SK-N-SH treated with all-trans-retinoic acid at 6 μM for 48 hours (cell line): ENCODE results near the gene NCSTN.

Experiments
- ATAC-seq: fragments of 200-7000 bp; cut with Tn5 transposase; 3 replicates; pipeline ENCODE4 v1.9.1; 2020; ENCODE audit warnings: mild to moderate bottlenecking, moderate library complexity
- ARNTL ChIP-seq: fragments of 450-650 bp; formaldehyde crosslinking; IDR thresholded peaks from 2 replicates; pipeline ENCODE4 v1.5.0; 2020; ENCODE audit warnings: low read depth, mild to moderate bottlenecking, moderate library complexity, borderline replicate concordance
- BACH2 ChIP-seq: fragments of 250-450 bp; sonication (Bioruptor Pico); IDR thresholded peaks from 2 replicates; pipeline ENCODE4 v1.9.0; 2021; ENCODE audit warnings: mild to moderate bottlenecking, borderline replicate concordance
- CREB5 ChIP-seq: fragments of 250-450 bp; sonication (Bioruptor Pico); IDR thresholded peaks from 2 replicates; pipeline ENCODE4 v1.5.1; 2020; ENCODE audit warnings: low read depth, mild to moderate bottlenecking, moderate library complexity
- CSDC2 ChIP-seq: fragments of 250-450 bp; sonication (Bioruptor Pico); IDR thresholded peaks from 2 replicates; pipeline ENCODE4 v1.5.0; 2020; ENCODE audit warnings: mild to moderate bottlenecking, moderate library complexity
- CSRNP3 ChIP-seq: fragments of 250-450 bp; sonication (Bioruptor Pico); IDR thresholded peaks from 2 replicates; pipeline ENCODE4 v1.5.1; 2021; ENCODE audit warnings: mild to moderate bottlenecking, moderate library complexity
- ESRRG ChIP-seq: fragments of 250-450 bp; sonication (Bioruptor Pico); IDR thresholded peaks from 2 replicates; pipeline ENCODE4 v1.6.1; 2021; ENCODE audit warnings: mild to moderate bottlenecking
- ISL1 ChIP-seq: fragments of 250-450 bp; sonication (Bioruptor Pico); IDR thresholded peaks from 2 replicates; pipeline ENCODE4 v2.1.2; 2022; ENCODE audit warnings: mild to moderate bottlenecking, moderate library complexity
- OSR1 ChIP-seq: fragments of 250-450 bp; sonication (Bioruptor Pico); IDR thresholded peaks from 2 replicates; pipeline ENCODE4 v1.8.0; 2022; ENCODE audit warnings: moderate library complexity, mild to moderate bottlenecking, inconsistent platforms
- PATZ1 ChIP-seq: fragments of 250-450 bp; sonication (Bioruptor Pico); IDR thresholded peaks from 2 replicates; pipeline ENCODE4 v1.8.0; 2020; ENCODE audit warnings: mild to moderate bottlenecking, moderate library complexity, borderline replicate concordance
- POU6F1 ChIP-seq: fragments of 250-450 bp; sonication (Bioruptor Pico); IDR thresholded peaks from 2 replicates; pipeline ENCODE4 v1.8.0; 2021; ENCODE audit warnings: low read depth, mild to moderate bottlenecking, moderate library complexity, borderline replicate concordance
- RARB ChIP-seq: fragments of 250-450 bp; sonication (Bioruptor Pico); IDR thresholded peaks from 2 replicates; pipeline ENCODE4 v1.8.0; 2021; ENCODE audit warnings: mild to moderate bottlenecking, moderate library complexity
- SNAI2 ChIP-seq: fragments of 250-450 bp; sonication (Bioruptor Pico); IDR thresholded peaks from 2 replicates; pipeline ENCODE4 v1.5.0; 2020; ENCODE audit warnings: mild to moderate bottlenecking, moderate library complexity
- TCF4 ChIP-seq: fragments of 250-450 bp; sonication (Bioruptor Pico); IDR thresholded peaks from 2 replicates; pipeline ENCODE4 v1.8.0; 2021; ENCODE audit warnings: mild to moderate bottlenecking, moderate library complexity, borderline replicate concordance
- TOX ChIP-seq: fragments of 250-450 bp; sonication (Bioruptor Pico); IDR thresholded peaks from 2 replicates; pipeline ENCODE4 v1.8.0; 2021; ENCODE audit warnings: mild to moderate bottlenecking, moderate library complexity, borderline replicate concordance
- TSHZ2 ChIP-seq: fragments of 250-450 bp; sonication (Bioruptor Pico); IDR thresholded peaks from 2 replicates; pipeline ENCODE4 v1.5.0; 2020; ENCODE audit warnings: mild to moderate bottlenecking, moderate library complexity
- ZC3H10 ChIP-seq: fragments of 250-450 bp; sonication (Bioruptor Pico); IDR thresholded peaks from 2 replicates; pipeline ENCODE4 v1.5.1; 2021; ENCODE audit warnings: mild to moderate bottlenecking, moderate library complexity
- ZFP30 ChIP-seq: fragments of 450-650 bp; formaldehyde crosslinking; IDR thresholded peaks from 2 replicates; pipeline ENCODE4 v1.5.0; 2022; ENCODE audit warnings: mild to moderate bottlenecking, moderate library complexity
- ZNF565 ChIP-seq: fragments of 450-650 bp; formaldehyde crosslinking; conservative IDR thresholded peaks from 2 replicates; pipeline ENCODE4 v1.5.0; 2020; ENCODE audit warnings: low read depth, mild to moderate bottlenecking, moderate library complexity
- ZNF70 ChIP-seq: fragments of 450-650 bp; formaldehyde crosslinking; IDR thresholded peaks from 2 replicates; pipeline ENCODE4 v1.5.0; 2020; ENCODE audit warnings: mild to moderate bottlenecking, moderate library complexity
- ZNF8 ChIP-seq: fragments of 450-650 bp; formaldehyde crosslinking; IDR thresholded peaks from 2 replicates; pipeline ENCODE4 v1.5.0; 2020; ENCODE audit warnings: mild to moderate bottlenecking, moderate library complexity

Gene NCSTN

GRCh38 chr1:160307118-160307791 lies 35.9 kb upstream of the NCSTN start:
- no peak for TF ChIP-seq TSHZ2
- no peak for TF ChIP-seq RARB (CRISPR knock-in tag)
- no peak for TF ChIP-seq ISL1 (CRISPR knock-in tag)
- no peak for TF ChIP-seq TCF4 (CRISPR knock-in tag)
- TF ChIP-seq CSRNP3 (CRISPR knock-in tag): no peak
- ATAC-seq: no peak

- ATAC-seq: no peak
- TF ChIP-seq TCF4 (CRISPR knock-in tag) (no peak), ZNF565 (CRISPR knock-in tag) (no peak), TSHZ2 (no peak), TOX (no peak), ZNF8 (CRISPR knock-in tag) (no peak)
Measured at GRCh38 chr1:160308451-160309184, 34.6 kb upstream of the NCSTN start.

GRCh38 chr1:160309185-160309557 lies 34.0 kb upstream of the NCSTN start:
- no peak for TF ChIP-seq ZNF8 (CRISPR knock-in tag)
- TF ChIP-seq ESRRG (CRISPR knock-in tag): no peak
- no peak for ATAC-seq

- TF ChIP-seq OSR1 (CRISPR knock-in tag): no peak
- TF ChIP-seq PATZ1 (CRISPR knock-in tag): no peak
- TF ChIP-seq ZFP30 (CRISPR knock-in tag): no peak
- no peak for TF ChIP-seq CSDC2 (CRISPR knock-in tag)
- TF ChIP-seq CREB5 (CRISPR knock-in tag): no peak
- TF ChIP-seq TOX: no peak
- no peak for TF ChIP-seq RARB (CRISPR knock-in tag)
- TF ChIP-seq ARNTL (CRISPR knock-in tag): no peak
- no peak for TF ChIP-seq ZNF8 (CRISPR knock-in tag)
- TF ChIP-seq BACH2: no peak
- no peak for TF ChIP-seq ZC3H10 (CRISPR knock-in tag)
- no peak for TF ChIP-seq ZNF70
- TF ChIP-seq TCF4 (CRISPR knock-in tag): no peak
- TF ChIP-seq ESRRG (CRISPR knock-in tag): no peak
- TF ChIP-seq ZNF565 (CRISPR knock-in tag): no peak
- TF ChIP-seq ISL1 (CRISPR knock-in tag): no peak
- TF ChIP-seq POU6F1: no peak
- TF ChIP-seq SNAI2: no peak
- ATAC-seq: no peak
Measured at GRCh38 chr1:160309571-160309970, 33.6 kb upstream of the NCSTN start.
